GM21390 (cell line): ENCODE data around the gene MYZAP.

Experiments used
- ATAC-seq: cut with Tn5 transposase; IDR thresholded peaks from one replicate; pipeline ENCODE4 v1.9.1; 2021; ENCODE audit not compliant: unreplicated experiment

MYZAP gene

GRCh38 chr15:57656434-57656833 lies 64.7 kb downstream of the MYZAP start:
- ATAC-seq, result no peak

- ATAC-seq, result no peak
Measured at GRCh38 chr15:57657619-57658018, 65.9 kb downstream of the MYZAP start.

- ATAC-seq, result no peak
Measured at GRCh38 chr15:57662091-57662744, 70.5 kb downstream of the MYZAP start.

- ATAC-seq, result no peak
Measured at GRCh38 chr15:57662802-57663201, 71.1 kb downstream of the MYZAP start.

- no peak for ATAC-seq
Measured at GRCh38 chr15:57663262-57663661, 71.6 kb downstream of the MYZAP start.

- no peak for ATAC-seq
Measured at GRCh38 chr15:57665194-57665593, 73.5 kb downstream of the MYZAP start.

- ATAC-seq, result no peak
Measured at GRCh38 chr15:57665939-57666338, 74.2 kb downstream of the MYZAP start.

GRCh38 chr15:57667171-57667849 lies 75.6 kb downstream of the MYZAP start:
- ATAC-seq, result no peak

GRCh38 chr15:57668016-57668415 lies 76.3 kb downstream of the MYZAP start:
- no peak for ATAC-seq

GRCh38 chr15:57671636-57672035 lies 79.9 kb downstream of the MYZAP start:
- no peak for ATAC-seq

GRCh38 chr15:57675481-57676181 lies 83.9 kb downstream of the MYZAP start:
- ATAC-seq, result no peak

- no peak for ATAC-seq
Measured at GRCh38 chr15:57676585-57676984, 84.9 kb downstream of the MYZAP start.

GRCh38 chr15:57677204-57677603 lies 85.5 kb downstream of the MYZAP start:
- no peak for ATAC-seq

GRCh38 chr15:57680021-57680420 lies 88.3 kb downstream of the MYZAP start:
- no peak for ATAC-seq

GRCh38 chr15:57681011-57681410 lies 89.3 kb downstream of the MYZAP start:
- no peak for ATAC-seq

- ATAC-seq, result no peak
Measured at GRCh38 chr15:57683481-57683880, 91.8 kb downstream of the MYZAP start.

- no peak for ATAC-seq
Measured at GRCh38 chr15:57684491-57685151, 92.9 kb downstream of the MYZAP start.

- ATAC-seq, result no peak
Measured at GRCh38 chr15:57685306-57686095, 93.8 kb downstream of the MYZAP start.

- no peak for ATAC-seq
Measured at GRCh38 chr15:57686657-57687056, 95.0 kb downstream of the MYZAP start.

GRCh38 chr15:57690341-57690966 lies 98.8 kb downstream of the MYZAP start:
- ATAC-seq, result no peak
